IPS DF 19.7 (cell line): Measurements from ENCODE around the gene LMTK2.

Experiments
- DNase-seq: peaks from one replicate; pipeline ENCODE4 v3.0.0-alpha.2; 2013; ENCODE audit warnings: low read depth, low spot score

Gene LMTK2

DNA sequence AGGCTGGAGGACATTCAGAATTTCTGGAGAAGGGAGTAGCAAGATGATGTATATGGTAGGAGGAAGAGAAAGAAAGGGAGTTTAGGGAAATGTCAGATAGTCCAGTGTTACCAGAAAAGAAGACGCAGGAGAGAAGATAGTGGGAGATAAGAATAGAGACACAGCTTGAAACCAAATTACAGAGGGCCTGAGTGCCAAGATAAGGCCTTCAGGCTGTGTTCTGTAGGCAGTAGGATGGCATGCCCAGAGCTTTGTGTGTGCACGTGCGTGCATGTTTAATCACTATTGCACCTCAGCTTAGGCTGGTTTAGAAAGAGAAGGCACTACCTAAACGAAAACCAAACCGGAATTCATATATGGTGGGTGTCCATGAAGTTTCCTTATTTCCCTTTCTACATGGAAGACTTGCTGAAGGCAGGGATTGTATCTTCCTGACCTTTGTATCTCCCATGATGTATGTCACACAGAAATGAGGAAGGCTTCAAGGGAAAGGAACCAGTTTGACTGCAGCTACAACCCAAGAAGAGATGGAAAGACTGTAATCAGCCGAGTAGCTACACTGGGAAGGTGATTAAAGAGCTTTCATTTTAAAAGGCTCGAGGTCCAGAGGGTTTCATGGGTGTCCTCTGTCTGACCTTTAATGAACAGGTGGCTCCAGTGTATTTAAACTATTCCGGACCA is 68.7 kb downstream of the LMTK2 start:
- no peak for DNase-seq

DNA sequence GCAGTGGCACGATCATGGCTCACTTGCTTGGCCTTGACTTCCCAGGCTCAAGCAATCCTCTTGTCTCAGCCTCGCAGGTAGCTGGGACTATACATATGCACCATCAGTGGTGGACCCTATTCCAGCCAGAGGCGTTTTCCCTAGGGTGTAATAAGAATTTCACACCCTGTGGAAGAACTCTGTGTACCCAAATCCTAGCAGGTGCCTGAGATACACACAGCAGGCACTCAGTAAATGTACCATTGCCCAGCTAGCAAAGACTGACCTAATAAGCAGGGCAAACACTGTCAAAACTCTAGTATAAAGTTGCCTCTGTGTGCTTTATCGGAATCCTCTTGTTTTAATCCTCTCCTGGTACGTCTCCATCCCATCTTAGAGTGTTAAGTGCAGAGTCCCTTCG is 70.9 kb downstream of the LMTK2 start:
- no peak for DNase-seq

DNA sequence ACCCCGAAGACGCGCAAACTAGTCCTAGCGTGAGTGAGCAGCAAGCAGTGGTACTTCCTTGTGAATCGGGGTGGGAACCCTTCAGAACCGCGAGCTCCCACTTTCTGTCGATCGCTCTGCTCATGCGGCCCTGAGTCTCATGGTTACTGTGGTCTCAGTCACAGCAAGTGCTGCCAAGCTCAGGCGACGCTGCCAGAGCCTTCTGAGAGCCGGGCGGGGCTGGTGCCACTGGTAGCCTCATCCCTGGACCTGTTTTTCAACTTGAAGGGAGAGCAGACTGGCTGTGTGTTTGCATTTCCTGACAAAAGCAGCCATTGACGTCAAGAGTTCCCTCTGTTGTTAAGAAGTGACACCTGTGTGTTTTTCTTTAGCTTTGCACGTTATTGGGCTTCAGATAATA is 71.7 kb downstream of the LMTK2 start:
- no peak for DNase-seq

GRCh38 chr7:98178762-98179490 is 72.3 kb downstream of the LMTK2 start:
- DNase-seq = no peak

DNA sequence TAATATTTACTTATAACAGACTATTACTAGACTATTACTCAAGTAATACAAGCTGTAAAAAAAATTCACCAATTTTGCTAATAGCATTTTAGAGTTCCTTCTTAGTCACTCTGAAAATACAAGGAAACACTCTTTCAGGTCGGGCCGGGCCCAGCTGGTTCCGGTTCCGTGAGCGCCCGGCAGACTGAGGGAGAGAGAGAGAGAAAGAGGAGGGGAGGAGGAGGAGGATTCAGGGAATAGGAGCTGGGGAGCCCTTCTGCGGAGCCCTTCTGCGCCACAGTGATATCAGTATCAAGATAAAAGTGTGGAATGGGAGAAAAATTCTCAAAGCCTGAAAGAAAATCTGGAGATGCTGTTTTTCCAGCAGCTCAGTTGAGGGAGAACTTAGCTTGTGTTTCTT is 74.1 kb downstream of the LMTK2 start:
- DNase-seq = no peak

DNA sequence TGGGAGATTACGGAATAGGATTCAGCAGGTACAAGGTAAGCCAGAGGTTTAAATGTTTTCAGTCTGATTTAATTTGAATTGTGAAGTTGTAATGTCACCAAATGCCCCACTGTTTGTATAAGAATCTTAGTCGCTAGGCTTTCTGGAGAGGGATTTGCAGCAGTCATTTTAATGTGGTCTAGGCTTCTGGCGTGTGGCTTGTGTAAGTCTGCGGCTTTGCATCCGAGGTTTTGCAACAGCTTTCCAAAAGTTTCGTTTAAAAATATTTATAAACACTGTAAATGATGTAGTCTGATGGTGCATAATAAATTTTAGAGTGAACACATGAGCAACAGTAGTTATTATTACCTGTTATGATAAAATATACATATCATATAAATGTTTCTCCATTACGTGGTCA is 78.4 kb downstream of the LMTK2 start:
- DNase-seq = no peak

DNA sequence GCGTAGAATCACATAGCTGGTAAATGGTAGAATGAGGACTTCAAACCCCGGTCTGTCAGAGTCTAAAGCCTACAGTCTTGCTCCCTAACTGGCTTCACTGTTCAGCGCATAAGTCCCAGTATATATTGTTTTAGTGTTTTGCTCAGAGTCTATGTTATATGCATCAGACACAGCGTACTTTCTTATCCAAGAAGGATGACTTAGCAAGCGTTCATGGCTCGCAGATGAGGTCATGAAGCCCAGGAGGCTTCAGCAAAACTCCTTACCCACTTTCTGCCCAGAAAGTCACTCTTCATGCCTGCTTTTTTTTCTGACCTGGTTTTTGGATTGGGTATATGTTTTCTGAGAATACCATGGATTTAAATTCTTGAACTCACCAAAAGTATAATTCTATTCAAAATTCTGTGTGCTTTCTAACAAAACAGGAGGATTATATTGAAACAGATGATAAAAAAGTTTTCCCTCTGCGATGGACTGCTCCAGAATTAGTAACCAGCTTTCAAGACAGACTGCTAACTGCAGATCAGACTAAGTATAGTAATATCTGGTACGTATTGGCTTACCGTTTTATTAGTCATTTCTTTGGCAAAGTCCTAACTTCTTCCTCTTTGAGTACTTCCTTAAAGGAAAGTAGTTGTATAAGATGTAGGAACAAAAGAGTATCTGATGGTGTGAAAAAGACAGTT is 79.9 kb downstream of the LMTK2 start:
- DNase-seq = no peak

GRCh38 chr7:98187138-98187502 is 80.5 kb downstream of the LMTK2 start:
- no peak for DNase-seq

DNA sequence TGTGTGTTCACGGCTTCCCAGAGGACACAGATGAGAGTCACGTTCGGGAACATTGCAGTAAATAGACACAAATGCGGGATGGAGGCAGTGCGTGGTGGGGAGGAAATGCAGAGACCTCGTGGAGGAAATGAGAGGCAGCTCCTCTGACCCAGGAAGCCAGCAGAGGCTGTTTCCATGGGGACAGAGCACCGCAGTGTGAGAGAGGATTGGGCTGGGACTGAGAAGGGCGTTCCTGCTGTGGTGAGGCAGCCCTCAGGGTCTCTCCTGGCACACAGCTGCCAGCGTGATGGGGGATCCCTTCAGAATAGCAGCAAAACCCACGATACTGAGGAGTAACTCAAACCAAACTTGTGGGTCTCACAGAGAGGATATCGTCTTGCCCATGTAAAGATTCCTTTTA is 82.9 kb downstream of the LMTK2 start:
- no peak for DNase-seq

DNA sequence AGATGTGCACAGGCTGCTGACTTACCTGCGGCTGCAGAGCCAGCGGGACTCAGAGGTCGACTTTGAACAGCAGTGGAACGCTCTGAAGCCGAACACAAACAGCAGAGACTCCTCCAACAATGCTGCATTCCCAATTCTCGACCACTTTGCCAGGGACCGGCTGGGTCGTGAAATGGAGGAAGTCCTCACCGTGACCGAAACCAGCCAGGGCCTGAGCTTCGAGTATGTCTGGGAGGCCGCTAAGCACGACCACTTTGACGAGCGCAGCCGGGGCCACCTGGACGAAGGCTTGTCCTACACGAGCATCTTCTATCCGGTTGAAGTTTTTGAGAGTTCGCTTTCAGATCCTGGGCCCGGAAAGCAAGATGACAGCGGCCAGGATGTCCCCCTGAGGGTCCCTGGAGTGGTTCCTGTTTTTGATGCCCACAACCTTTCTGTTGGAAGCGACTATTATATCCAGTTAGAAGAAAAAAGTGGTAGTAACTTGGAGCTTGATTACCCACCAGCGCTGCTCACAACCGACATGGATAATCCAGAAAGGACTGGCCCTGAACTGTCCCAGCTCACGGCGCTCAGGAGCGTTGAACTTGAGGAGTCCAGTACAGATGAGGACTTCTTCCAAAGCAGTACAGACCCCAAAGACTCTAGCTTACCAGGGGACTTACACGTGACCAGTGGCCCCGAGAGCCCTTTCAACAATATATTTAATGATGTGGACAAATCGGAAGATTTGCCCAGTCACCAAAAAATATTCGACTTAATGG is 85.2 kb downstream of the LMTK2 start:
- DNase-seq = no peak

DNA sequence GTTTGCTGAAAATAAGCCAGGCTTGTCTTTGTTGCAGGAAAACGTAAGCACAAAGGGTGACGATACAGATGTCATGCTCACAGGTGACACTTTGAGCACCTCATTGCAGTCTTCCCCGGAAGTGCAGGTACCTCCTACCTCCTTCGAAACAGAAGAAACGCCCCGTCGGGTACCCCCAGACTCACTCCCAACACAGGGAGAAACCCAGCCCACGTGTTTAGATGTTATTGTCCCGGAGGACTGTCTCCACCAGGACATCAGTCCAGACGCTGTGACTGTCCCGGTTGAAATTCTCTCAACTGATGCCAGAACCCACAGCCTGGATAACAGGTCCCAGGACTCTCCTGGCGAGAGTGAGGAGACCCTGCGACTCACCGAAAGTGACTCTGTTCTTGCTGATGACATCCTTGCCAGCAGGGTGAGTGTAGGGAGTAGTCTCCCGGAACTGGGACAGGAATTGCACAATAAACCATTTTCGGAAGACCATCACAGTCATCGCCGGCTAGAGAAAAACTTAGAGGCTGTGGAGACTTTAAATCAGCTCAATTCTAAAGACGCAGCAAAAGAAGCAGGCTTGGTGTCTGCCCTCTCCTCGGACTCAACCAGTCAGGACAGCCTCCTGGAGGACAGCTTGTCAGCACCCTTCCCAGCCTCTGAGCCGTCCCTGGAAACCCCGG is 86.3 kb downstream of the LMTK2 start:
- DNase-seq = no peak

DNA sequence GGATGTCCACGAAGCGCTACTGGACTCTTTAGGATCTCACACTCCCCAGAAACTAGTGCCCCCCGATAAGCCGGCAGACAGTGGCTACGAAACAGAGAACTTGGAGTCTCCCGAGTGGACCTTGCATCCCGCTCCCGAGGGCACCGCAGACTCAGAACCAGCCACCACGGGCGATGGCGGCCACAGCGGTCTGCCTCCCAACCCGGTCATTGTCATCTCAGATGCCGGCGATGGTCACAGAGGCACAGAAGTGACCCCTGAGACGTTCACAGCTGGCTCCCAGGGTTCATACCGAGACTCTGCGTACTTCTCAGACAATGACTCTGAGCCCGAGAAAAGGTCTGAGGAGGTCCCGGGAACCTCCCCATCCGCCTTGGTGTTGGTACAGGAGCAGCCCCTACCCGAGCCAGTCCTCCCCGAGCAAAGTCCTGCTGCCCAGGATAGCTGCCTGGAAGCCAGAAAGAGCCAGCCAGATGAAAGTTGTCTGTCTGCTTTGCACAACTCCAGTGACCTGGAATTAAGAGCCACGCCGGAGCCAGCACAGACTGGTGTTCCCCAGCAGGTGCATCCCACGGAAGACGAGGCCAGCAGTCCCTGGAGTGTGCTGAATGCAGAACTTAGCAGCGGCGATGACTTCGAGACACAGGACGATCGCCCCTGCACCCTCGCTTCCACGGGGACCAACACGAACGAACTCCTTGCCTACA is 87.0 kb downstream of the LMTK2 start:
- no peak for DNase-seq

- DNase-seq = no peak
Observed at GRCh38 chr7:98194186-98194585, 87.5 kb downstream of the LMTK2 start.

DNA sequence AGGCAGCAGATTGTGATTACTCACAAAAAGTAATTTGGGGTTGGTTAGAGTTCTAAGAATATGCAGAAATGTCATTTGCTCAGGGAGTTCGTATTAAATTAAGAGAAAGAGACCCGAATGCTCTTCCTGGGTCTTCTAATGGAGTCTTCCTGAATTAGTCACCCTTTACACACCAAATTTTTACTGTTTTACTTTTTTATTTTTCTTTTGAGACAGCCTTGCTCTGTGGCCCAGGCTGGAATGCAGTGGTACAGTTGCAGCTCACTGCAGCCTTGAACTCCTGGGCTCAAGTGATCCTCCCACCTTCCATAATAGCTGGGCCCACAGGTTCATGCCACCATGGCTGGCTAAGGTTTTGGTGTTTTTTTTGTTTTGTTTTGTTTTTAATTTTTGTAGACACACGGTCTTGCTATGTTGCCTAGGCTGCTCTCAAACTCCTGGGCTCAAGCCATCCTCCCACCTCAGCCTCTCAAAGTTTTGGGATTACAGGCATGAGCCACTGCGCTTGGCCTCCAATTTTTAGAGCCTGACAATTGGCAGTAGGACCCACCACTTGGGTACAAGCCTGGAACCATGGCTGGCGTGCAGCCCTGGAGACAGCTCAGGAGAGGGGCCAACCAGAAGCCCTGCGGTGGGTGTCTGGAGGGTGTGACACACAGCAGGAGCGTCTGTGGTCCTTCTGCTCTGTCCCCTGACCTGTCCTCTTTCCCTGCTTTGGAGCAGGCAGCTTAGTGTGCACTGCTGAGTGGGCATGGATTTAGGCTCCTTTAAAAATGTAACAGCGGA is 88.2 kb downstream of the LMTK2 start:
- no peak for DNase-seq

DNA sequence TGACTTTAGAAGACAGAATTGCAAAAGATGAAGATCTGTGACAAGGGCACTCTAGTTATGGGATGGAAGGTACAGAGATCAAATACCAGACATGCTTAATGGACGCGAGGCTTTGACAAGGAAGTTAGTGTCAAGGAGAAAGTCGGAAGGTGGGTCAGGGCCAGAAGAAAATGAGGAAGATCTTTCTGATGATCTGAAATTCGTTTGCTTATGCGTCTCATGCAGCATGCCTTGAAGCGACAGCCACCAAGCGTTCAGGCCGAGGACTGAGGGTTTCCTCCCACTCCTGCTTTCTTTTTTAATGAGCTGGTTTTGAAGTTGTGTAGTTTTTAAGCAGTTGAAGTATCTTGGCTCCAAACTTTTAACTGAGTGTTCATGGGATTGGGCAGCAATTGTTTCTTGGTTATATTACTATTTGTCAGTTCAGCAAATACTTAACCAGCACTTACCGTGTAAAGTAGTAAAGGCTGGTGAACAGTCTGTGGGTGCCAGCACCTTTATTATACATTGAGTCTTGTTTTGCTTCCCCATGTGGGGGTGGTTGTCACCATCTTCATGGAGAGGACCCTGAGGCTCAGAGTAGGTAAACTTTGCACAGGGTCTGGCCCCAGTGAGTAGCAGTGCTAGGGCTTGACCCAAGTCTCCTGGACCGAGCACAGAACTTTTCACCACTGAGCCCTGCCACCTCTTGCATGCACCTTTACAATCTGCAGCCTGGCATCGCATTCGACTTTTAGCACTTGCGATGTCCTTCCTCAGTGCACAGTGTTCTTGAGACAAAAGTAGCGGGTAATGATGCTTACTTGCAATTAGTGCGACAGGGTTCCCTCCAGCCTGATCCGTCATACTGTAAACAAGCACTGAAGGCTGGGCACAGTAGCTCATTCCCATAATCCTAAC is 90.3 kb downstream of the LMTK2 start:
- no peak for DNase-seq

- no peak for DNase-seq
Observed at GRCh38 chr7:98199131-98199530, 92.5 kb downstream of the LMTK2 start.

GRCh38 chr7:98200364-98200763 is 93.7 kb downstream of the LMTK2 start:
- no peak for DNase-seq

DNA sequence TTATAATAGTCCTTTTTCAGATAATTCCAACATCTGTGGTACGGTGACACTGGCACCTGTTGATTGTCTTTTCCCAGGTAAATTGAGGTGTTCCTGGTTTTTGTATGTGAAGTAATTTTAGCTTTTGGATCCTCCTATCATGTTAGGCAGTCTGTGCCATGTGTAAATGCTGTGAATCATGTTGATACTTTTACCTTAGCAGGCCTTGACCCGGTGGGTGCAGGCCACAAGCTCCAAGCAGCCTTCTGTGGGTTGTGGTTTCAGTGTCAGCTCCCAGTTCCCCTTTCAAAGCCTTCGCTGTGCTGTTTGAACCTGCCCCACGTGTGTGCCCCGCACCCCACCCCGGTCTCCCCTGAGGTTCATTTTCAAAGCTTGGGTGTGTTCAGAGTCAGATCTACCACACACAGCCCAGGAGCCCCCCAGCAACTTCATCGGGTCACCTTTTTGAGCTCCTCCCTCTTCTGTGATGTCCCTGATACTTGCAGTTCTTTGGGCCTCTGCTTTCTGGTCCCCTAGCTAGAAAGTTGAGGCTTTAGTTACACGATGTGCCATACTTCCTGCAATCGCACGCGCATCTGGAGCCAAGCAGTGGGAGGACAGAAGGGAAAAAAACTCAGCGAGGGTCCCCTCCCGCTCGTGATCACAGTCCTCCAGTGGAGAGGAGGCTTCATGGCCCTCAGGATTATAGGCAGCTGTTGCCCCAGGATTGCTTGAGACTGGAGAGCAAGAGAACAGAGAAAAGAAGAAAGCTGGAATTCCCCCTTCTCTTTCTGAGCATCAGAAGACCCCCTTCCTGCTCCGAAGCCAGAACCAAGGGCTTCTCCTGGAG is 95.9 kb downstream of the LMTK2 start:
- DNase-seq = no peak
